Occipital lobe (tissue), 2 donors: ENCODE data around the gene SPIB. TPM values are rescaled to one million over a fixed set of nuclear protein-coding genes. Genes with fewer than 3 reads are reported as not detected.
"Not testable (repeated sequence)": the region's sequence is repeated elsewhere in the genome, so short reads cannot be mapped to it uniquely, and the experiment has no call there.

Experiments used
- DNase-seq: peaks from one replicate; lab custom pipeline; 2025; lab: John Stamatoyannopoulos, UW
- total RNA-seq: library from RNA; depleted of rRNA; stranded (reverse); fragments of >200 nt; gene quantifications from one replicate; pipeline ENCODE4 v1.2.3, GENCODE V29; 2014

Gene SPIB
- total RNA-seq, 1 donor from 2014 or later, result not detected

- no peak for DNase-seq
Observed at GRCh38 chr19:50467566-50467965, 48.8 kb downstream of the SPIB start.

- no peak for DNase-seq
Observed at GRCh38 chr19:50468818-50469217, 50.1 kb downstream of the SPIB start.

- DNase-seq, result not testable (repeated sequence)
Observed at GRCh38 chr19:50473336-50473735, 54.6 kb downstream of the SPIB start.

- DNase-seq, result no peak
Observed at GRCh38 chr19:50475101-50475568, 56.4 kb downstream of the SPIB start.

- DNase-seq, result no peak
Observed at GRCh38 chr19:50475736-50476223, 57.0 kb downstream of the SPIB start.

- peak; percentile 83 for DNase-seq
Observed at GRCh38 chr19:50476224-50476906, 57.6 kb downstream of the SPIB start, which contains the start of the genes EMC10 and GARIN5A. TSS of gene EMC10 (plus strand) at chr19:50476507. CDS start at chr19:50476545, 38 bp downstream. TSS of gene GARIN5A (minus strand) at chr19:50476848. CDS start at chr19:50476388, 460 bp downstream.

- no peak for DNase-seq
Observed at GRCh38 chr19:50476907-50477238, 58.1 kb downstream of the SPIB start.

- no peak for DNase-seq
Observed at GRCh38 chr19:50477751-50478515, 59.2 kb downstream of the SPIB start.

- DNase-seq, result no peak
Observed at GRCh38 chr19:50478901-50479715, 60.4 kb downstream of the SPIB start.

GRCh38 chr19:50479761-50480251, 61.1 kb downstream of the SPIB start:
- DNase-seq, result no peak

- no peak for DNase-seq
Observed at GRCh38 chr19:50480281-50481111, 61.8 kb downstream of the SPIB start.

Other genes starting within 250 kb of the SPIB start
- gene MYH14, start 215.3 kb upstream of the SPIB start, total RNA-seq, result 0.94 TPM
- 2.3 TPM for gene KCNC3, start 89.6 kb upstream of the SPIB start, total RNA-seq
- 0.16 TPM for gene NAPSA, start 53.3 kb upstream of the SPIB start, total RNA-seq
- 18.9 TPM for gene NR1H2, start 42.5 kb upstream of the SPIB start, total RNA-seq
- gene POLD1, start 34.6 kb upstream of the SPIB start, total RNA-seq, result 17.5 TPM
- gene MYBPC2, start 14.0 kb downstream of the SPIB start, total RNA-seq, result not detected
- 59.0 TPM for gene EMC10, start 57.6 kb downstream of the SPIB start, total RNA-seq
- gene GARIN5A, start 57.9 kb downstream of the SPIB start, total RNA-seq, result 0.62 TPM
- 3.9 TPM for gene JOSD2, start 92.3 kb downstream of the SPIB start, total RNA-seq
- gene ASPDH, start 95.0 kb downstream of the SPIB start, total RNA-seq, result 0.62 TPM
- gene LRRC4B, start 149.5 kb downstream of the SPIB start, total RNA-seq, result 75.8 TPM
- 17.0 TPM for gene SYT3, start 220.9 kb downstream of the SPIB start, total RNA-seq
- gene C19orf81, start 230.5 kb downstream of the SPIB start, total RNA-seq, result 2.3 TPM